ENCODE data around the gene RBM45. TPM values are rescaled to one million over a fixed set of nuclear protein-coding genes. Genes with fewer than 3 reads are reported as not detected.

The RBM45 gene
- total RNA-seq, 1 experiment from 2014 or later: 7.4 TPM

DNA sequence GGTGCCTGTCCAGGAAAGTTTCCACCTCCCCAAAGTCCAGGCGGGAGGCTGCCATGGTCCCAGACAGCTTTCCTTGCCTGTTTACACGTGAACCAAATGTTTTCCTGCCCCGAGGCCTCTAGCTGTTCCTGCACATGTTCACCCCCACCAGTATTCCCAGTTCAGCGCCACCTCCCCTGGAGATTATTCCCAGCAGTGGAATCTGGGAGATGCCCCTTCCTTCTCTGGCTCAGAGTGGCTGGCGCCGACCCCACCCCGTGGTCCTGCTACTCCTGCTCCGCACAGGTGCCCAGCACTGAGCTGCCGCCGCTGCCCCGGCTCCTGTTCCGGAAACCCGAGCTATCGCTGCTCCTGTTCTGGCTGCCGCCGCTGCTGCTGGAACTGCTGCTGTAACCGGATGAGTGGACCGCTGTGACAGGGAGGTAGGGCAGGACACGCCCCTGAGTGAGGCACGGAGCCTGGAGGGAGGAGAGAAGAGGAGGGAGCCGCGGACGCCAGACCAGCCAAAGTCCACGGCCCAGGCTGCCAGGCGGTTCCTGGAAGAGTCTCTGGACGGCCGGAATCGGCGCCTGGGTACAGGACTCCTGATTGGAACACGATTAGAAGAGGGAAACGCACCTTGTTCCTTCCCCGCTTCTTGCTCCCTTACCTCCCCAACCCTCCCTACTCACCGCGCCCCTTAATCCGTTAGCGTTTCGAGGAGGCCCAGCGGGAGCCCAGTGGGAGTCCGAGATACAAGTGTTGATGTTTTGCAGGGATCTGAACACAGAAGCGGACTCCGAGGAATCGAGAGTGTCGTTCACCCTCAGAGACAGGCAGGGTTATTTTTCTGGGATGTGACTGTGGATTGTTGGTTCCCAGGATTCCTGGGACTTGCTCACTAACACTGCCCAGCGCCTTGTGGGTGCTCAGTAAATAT is 39.6 kb upstream of the RBM45 start, which contains the start of gene PDE11A (continued):
- TF ChIP-seq, protein P1, sequence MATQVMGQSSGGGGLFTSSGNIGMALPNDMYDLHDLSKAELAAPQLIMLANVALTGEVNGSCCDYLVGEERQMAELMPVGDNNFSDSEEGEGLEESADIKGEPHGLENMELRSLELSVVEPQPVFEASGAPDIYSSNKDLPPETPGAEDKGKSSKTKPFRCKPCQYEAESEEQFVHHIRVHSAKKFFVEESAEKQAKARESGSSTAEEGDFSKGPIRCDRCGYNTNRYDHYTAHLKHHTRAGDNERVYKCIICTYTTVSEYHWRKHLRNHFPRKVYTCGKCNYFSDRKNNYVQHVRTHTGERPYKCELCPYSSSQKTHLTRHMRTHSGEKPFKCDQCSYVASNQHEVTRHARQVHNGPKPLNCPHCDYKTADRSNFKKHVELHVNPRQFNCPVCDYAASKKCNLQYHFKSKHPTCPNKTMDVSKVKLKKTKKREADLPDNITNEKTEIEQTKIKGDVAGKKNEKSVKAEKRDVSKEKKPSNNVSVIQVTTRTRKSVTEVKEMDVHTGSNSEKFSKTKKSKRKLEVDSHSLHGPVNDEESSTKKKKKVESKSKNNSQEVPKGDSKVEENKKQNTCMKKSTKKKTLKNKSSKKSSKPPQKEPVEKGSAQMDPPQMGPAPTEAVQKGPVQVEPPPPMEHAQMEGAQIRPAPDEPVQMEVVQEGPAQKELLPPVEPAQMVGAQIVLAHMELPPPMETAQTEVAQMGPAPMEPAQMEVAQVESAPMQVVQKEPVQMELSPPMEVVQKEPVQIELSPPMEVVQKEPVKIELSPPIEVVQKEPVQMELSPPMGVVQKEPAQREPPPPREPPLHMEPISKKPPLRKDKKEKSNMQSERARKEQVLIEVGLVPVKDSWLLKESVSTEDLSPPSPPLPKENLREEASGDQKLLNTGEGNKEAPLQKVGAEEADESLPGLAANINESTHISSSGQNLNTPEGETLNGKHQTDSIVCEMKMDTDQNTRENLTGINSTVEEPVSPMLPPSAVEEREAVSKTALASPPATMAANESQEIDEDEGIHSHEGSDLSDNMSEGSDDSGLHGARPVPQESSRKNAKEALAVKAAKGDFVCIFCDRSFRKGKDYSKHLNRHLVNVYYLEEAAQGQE (IDR thresholded peaks at IDR 0.05; ENCODE audit: low read depth): no peak
- TF ChIP-seq RAD21 (IDR thresholded peaks at IDR 0.05; ENCODE audit: low read depth): no peak

DNA sequence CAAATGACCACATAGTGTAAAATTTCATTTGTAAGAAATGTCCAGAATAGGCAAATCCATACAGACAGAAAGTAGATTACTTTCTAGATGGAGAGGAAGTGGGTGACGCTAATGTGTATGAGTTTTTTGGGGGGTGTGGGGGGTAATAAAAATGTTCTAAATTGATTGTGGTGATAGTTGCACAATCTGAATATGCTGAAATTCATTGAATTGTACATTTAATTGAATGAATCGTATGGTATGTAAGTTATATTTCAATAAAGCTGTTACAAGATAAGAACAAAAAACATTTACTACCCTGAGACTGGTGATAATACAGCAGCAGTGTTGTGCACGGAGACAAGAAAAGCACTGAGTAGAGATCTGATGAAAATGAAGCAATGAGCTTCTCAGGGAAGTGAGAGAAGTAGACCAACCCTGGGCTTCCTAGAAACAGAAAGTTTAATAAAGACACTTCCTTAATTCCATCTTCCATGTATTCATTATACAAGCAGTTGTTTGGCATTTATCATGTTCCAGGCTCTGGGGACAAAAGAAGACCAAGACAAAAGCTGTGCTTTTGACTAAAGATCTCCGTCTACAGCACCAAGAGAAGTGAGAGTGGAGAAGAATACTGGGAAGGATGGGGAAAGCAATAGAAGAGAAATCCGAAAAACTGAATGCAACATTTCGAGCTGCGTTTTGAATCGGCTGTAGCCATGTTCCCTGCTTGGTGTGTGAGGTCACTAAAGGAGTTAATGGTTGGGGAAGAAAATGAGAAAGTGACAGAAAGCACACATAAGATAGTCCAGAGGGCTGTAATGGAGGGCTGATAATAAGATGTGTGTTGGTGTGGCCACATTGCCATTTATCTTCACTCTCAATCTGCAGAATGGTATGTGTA is 37.9 kb upstream of the RBM45 start:
- ChIA-PET RAD21 (ENCODE audit: low non-redundant PET in 1 of 2, low total read pairs in 2 of 2, uncharacterized antibody in 2 of 2, unreplicated experiment in 2 of 2) (no interaction called here), CTCF (no interaction called here), POLR2A (no interaction called here)
- Histone ChIP-seq H3K4me1 (ENCODE audit: control insufficient read depth in 1 of 2, insufficient read depth in 2 of 2, low read length in 2 of 2) (peaks cover 20 to 32% of the 10 kb centered on the region in 2 experiments), H3K4me2 (ENCODE audit: low read length) (peak overlapping the region; percentile 59), H3K79me2 (ENCODE audit: insufficient read depth, low read length) (no peaks in the 10 kb centered on the region), H3K27ac (ENCODE audit: low read depth, low read length) (no peak overlapping the region), H4K20me1 (ENCODE audit: insufficient read depth) (no peaks in the 10 kb centered on the region), H3K9me2 (ENCODE audit: insufficient read depth) (no peaks in the 10 kb centered on the region), H2AFZ (ENCODE audit: low read depth, low read length, poor library complexity, severe bottlenecking) (peak overlapping the region; percentile 99), H3K36me3 (ENCODE audit: control insufficient read depth in 1 of 2, insufficient read depth in 2 of 2, low read length in 2 of 2) (no peaks in the 10 kb centered on the region), H3K4me3 (replicated peaks in 1 of 2; ENCODE audit: low read depth in 1 of 2, low read length in 2 of 2) (peak overlapping the region in 1 of 2 experiments; percentile 22; a peak in 2 of 4 replicates), H3K27me3 (ENCODE audit: insufficient read depth, low read length) (no peaks in the 10 kb centered on the region), H3K9ac (ENCODE audit: low read length) (no peak overlapping the region), H3K9me3 (ENCODE audit: control insufficient read depth in 1 of 2, insufficient read depth in 1 of 2, low read depth in 1 of 2, low read length in 2 of 2) (no peaks in the 10 kb centered on the region)
- ATAC-seq (no peak), DNase-seq (ENCODE audit: low read depth, low spot score) (no peak)
- TF ChIP-seq ZFX (IDR thresholded peaks at IDR 0.05) (no peak), RAD21 (IDR thresholded peaks at IDR 0.05; ENCODE audit: low read depth) (no peak), SP1 (IDR thresholded peaks at IDR 0.05; ENCODE audit: low read depth) (no peak)
- TF ChIP-seq, protein P1 (IDR thresholded peaks at IDR 0.05; ENCODE audit: low read depth): no peak
- BruUV-seq (replicated peaks): no TSS peak
- intact Hi-C loops (cut with micrococcal nuclease): no loop called here

Data from HCT116 (cell line).